ENCODE measurements around the gene IRX3. TPM values are rescaled to one million over a fixed set of nuclear protein-coding genes. Genes with fewer than 3 reads are reported as not detected.

IRX3 gene
- total and polyA plus RNA-seq, 10 of the 15 experiments (the other 5 are each of a cell fraction or from before 2014, with no cell fraction given), result 0.05 TPM; not detected in 9

DNA sequence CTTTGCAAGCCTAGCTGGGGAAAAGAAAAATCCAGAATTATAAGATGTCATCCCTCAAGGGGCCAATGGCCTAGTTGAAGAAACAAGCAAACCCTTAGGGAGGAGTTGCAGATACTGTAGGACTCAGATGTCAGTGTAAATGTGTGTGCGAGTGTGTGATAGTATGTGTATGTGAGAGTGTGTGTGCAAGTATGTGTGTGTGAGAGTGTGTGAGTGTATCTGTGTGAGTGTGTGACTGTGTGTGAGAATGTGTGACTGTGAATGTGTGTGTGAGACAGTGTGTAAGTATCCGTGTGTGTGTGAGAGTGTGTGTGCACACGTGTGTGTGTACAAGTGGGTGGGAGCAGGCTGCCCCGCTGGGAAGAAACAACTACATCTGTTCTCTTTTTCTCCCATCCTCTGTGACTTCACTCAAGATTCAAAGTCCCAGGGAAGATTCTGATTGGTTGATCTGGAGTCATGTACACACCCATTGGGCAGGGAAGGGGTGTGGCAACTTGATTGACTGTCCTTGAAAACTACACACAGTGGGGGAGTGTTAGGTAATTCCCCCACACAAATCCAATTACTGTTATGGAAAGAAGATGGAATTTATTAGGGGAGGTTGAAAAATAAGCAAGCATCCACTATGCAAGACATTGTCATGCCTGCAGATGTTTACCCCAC lies 40.7 kb downstream of the IRX3 start (continued):
- TF ChIP-seq, protein P1, sequence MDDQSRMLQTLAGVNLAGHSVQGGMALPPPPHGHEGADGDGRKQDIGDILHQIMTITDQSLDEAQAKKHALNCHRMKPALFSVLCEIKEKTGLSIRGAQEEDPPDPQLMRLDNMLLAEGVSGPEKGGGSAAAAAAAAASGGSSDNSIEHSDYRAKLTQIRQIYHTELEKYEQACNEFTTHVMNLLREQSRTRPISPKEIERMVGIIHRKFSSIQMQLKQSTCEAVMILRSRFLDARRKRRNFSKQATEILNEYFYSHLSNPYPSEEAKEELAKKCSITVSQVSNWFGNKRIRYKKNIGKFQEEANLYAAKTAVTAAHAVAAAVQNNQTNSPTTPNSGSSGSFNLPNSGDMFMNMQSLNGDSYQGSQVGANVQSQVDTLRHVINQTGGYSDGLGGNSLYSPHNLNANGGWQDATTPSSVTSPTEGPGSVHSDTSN (IDR thresholded peaks at IDR 0.05; ENCODE audit: insufficient replicate concordance, low read depth, low read length), result peak; percentile 45
- TF ChIP-seq EZH2 (IDR thresholded peaks at IDR 0.05; ENCODE audit: borderline replicate concordance, control insufficient read depth, low read depth, low read length), result no peak

GRCh38 chr16:54244061-54244886 lies 42.3 kb downstream of the IRX3 start:
- DNase-seq (ENCODE audit: low read depth, low spot score) (no peak), ATAC-seq (no peak), FAIRE-seq (no peak)
- no peaks in the 10 kb centered on the region for H3K9me3 ChIP-seq (replicated peaks; ENCODE audit: control insufficient read depth, insufficient read depth, low read length)
- RAD21 ChIA-PET (ENCODE audit: unreplicated experiment), result no interaction called here
- POLR2A ChIA-PET, result no interaction called here
- H4K20me1 ChIP-seq (ENCODE audit: control insufficient read depth, insufficient read depth), result no peaks in the 10 kb centered on the region
- WGBS (ENCODE audit: insufficient coverage, insufficient replicate concordance, low lambda C conversion rate, missing lambda C conversion rate), result 5% methylated on average over 11 of the region's 11 CpGs
- H3K36me3 ChIP-seq (ENCODE audit: control insufficient read depth in 2 of 2, insufficient read depth in 2 of 2, low read length in 1 of 2), result no peaks in the 10 kb centered on the region
- intact Hi-C loops (cut with micrococcal nuclease; ENCODE audit: unreplicated experiment) (no loop called here), in situ Hi-C loops (cut with MboI) (no loop called here)
- no peak overlapping the region for H3K9ac ChIP-seq (ENCODE audit: control insufficient read depth, insufficient read depth, low read length)
- no peaks in the 10 kb centered on the region for H3K27me3 ChIP-seq (replicated peaks in 1 of 2; ENCODE audit: control insufficient read depth in 2 of 2, insufficient read depth in 2 of 2, low read length in 1 of 2)
- SMC1A ChIA-PET (ENCODE audit: uncharacterized antibody, unreplicated experiment), result no interaction called here
- no peak overlapping the region for H3K27ac ChIP-seq (ENCODE audit: control insufficient read depth, insufficient read depth)
- no peak overlapping the region for H2AFZ ChIP-seq (ENCODE audit: control insufficient read depth, low read depth, low read length)
- H3K4me3 ChIP-seq, result no peak overlapping the region
- BruUV-seq (replicated peaks), result no TSS peak
- H3K79me2 ChIP-seq (ENCODE audit: control insufficient read depth, insufficient read depth, low read length), result no peaks in the 10 kb centered on the region
- H3K4me1 ChIP-seq (ENCODE audit: control insufficient read depth, insufficient read depth, low read length), result no peaks in the 10 kb centered on the region
- CTCF ChIA-PET, result no interaction called here
- no peak overlapping the region for H3K4me2 ChIP-seq (ENCODE audit: control insufficient read depth, insufficient read depth)
- TF ChIP-seq RAD51 (IDR thresholded peaks at IDR 0.05) (no peak), CREM (IDR thresholded peaks at IDR 0.05; ENCODE audit: low read depth) (no peak), RUNX3 (IDR thresholded peaks at IDR 0.05; ENCODE audit: low read length) (no peak), GATAD2B (conservative IDR thresholded peaks at IDR 0.05; ENCODE audit: low read depth) (no peak), BACH1 (IDR thresholded peaks at IDR 0.05; ENCODE audit: borderline replicate concordance) (no peak), RAD21 (IDR thresholded peaks at IDR 0.05; ENCODE audit: insufficient read depth, low read depth, low read length) (no peak)
- TF ChIP-seq, protein P2, sequence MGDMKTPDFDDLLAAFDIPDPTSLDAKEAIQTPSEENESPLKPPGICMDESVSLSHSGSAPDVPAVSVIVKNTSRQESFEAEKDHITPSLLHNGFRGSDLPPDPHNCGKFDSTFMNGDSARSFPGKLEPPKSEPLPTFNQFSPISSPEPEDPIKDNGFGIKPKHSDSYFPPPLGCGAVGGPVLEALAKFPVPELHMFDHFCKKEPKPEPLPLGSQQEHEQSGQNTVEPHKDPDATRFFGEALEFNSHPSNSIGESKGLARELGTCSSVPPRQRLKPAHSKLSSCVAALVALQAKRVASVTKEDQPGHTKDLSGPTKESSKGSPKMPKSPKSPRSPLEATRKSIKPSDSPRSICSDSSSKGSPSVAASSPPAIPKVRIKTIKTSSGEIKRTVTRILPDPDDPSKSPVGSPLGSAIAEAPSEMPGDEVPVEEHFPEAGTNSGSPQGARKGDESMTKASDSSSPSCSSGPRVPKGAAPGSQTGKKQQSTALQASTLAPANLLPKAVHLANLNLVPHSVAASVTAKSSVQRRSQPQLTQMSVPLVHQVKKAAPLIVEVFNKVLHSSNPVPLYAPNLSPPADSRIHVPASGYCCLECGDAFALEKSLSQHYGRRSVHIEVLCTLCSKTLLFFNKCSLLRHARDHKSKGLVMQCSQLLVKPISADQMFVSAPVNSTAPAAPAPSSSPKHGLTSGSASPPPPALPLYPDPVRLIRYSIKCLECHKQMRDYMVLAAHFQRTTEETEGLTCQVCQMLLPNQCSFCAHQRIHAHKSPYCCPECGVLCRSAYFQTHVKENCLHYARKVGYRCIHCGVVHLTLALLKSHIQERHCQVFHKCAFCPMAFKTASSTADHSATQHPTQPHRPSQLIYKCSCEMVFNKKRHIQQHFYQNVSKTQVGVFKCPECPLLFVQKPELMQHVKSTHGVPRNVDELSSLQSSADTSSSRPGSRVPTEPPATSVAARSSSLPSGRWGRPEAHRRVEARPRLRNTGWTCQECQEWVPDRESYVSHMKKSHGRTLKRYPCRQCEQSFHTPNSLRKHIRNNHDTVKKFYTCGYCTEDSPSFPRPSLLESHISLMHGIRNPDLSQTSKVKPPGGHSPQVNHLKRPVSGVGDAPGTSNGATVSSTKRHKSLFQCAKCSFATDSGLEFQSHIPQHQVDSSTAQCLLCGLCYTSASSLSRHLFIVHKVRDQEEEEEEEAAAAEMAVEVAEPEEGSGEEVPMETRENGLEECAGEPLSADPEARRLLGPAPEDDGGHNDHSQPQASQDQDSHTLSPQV (IDR thresholded peaks at IDR 0.05), result no peak
- TF ChIP-seq, protein P3, sequence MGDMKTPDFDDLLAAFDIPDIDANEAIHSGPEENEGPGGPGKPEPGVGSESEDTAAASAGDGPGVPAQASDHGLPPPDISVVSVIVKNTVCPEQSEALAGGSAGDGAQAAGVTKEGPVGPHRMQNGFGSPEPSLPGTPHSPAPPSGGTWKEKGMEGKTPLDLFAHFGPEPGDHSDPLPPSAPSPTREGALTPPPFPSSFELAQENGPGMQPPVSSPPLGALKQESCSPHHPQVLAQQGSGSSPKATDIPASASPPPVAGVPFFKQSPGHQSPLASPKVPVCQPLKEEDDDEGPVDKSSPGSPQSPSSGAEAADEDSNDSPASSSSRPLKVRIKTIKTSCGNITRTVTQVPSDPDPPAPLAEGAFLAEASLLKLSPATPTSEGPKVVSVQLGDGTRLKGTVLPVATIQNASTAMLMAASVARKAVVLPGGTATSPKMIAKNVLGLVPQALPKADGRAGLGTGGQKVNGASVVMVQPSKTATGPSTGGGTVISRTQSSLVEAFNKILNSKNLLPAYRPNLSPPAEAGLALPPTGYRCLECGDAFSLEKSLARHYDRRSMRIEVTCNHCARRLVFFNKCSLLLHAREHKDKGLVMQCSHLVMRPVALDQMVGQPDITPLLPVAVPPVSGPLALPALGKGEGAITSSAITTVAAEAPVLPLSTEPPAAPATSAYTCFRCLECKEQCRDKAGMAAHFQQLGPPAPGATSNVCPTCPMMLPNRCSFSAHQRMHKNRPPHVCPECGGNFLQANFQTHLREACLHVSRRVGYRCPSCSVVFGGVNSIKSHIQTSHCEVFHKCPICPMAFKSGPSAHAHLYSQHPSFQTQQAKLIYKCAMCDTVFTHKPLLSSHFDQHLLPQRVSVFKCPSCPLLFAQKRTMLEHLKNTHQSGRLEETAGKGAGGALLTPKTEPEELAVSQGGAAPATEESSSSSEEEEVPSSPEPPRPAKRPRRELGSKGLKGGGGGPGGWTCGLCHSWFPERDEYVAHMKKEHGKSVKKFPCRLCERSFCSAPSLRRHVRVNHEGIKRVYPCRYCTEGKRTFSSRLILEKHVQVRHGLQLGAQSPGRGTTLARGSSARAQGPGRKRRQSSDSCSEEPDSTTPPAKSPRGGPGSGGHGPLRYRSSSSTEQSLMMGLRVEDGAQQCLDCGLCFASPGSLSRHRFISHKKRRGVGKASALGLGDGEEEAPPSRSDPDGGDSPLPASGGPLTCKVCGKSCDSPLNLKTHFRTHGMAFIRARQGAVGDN (IDR thresholded peaks at IDR 0.05), result no peak

All from GM12878 (cell line).